A673 (cell line): ENCODE data around the gene SSR2. TPM values are rescaled to one million over a fixed set of nuclear protein-coding genes. Genes with fewer than 3 reads are reported as not detected.
A peak's percentile ranks its signal among the peaks of the same experiment; 100 is the strongest.
"Not testable (repeated sequence)": the region's sequence is repeated elsewhere in the genome, so short reads cannot be mapped to it uniquely, and the experiment has no call there.

Experiments
- BruUV-seq: library from RNA; stranded (reverse); fragments of 400-500 nt; replicated peaks from 2 replicates; lab custom pipeline; 2021; lab: Mats Ljungman, UMichigan
- CTCF ChIA-PET: fragments of 300-600 bp; sonication (Branson Sonifier 250); formaldehyde crosslinking; loops from one replicate; lab custom pipeline; 2022; ENCODE audit warnings: antibody characterized with exemption; lab: Charles Lee
- POLR2A ChIA-PET: fragments of 300-600 bp; sonication (Branson Sonifier 250); formaldehyde crosslinking; loops from one replicate; lab custom pipeline; 2022; ENCODE audit warnings: antibody characterized with exemption; ENCODE audit not compliant: low non-redundant PET; lab: Charles Lee
- DNase-seq: peaks from one replicate; pipeline ENCODE4 v3.0.0-alpha.2; 2015; ENCODE audit warnings: low spot score
- H3K27ac ChIP-seq: fragments of 200-600 bp; sonication (generic); 2 replicates; pipeline ENCODE4 v1.5.1; 2016; ENCODE audit warnings: mixed run types, low read depth, mild to moderate bottlenecking, mixed read lengths, antibody characterized with exemption, low read length; ENCODE audit not compliant: poor library complexity, severe bottlenecking
- H3K27me3 ChIP-seq: fragments of 200-600 bp; sonication (generic); replicated peaks from 2 replicates; pipeline ENCODE4 v1.6.1; 2017; ENCODE audit warnings: mixed run types, low read depth, mild to moderate bottlenecking, mixed read lengths, antibody characterized with exemption, low read length; ENCODE audit not compliant: insufficient read depth, poor library complexity
- H3K36me3 ChIP-seq: fragments of 200-600 bp; sonication (generic); 2 replicates; pipeline ENCODE4 v1.6.1; 2016; ENCODE audit warnings: mixed run types, mild to moderate bottlenecking, mixed read lengths, antibody characterized with exemption, low read length; ENCODE audit not compliant: insufficient read depth, poor library complexity, severe bottlenecking
- H3K4me1 ChIP-seq: fragments of 200-600 bp; sonication (generic); 2 replicates; pipeline ENCODE4 v1.6.1; 2017; ENCODE audit warnings: mixed run types, mild to moderate bottlenecking, mixed read lengths, antibody characterized with exemption, low read length; ENCODE audit not compliant: insufficient read depth, poor library complexity, severe bottlenecking
- H3K4me3 ChIP-seq: fragments of 200-600 bp; sonication (generic); 2 replicates; pipeline ENCODE4 v1.5.1; 2016; ENCODE audit warnings: low read depth, mixed run types, mild to moderate bottlenecking, mixed read lengths, low read length; ENCODE audit not compliant: poor library complexity, severe bottlenecking
- H3K9me3 ChIP-seq: fragments of 200-600 bp; sonication (generic); 2 replicates; pipeline ENCODE4 v1.6.1; 2016; ENCODE audit warnings: mixed run types, low read depth, mild to moderate bottlenecking, mixed read lengths, antibody characterized with exemption, low read length; ENCODE audit not compliant: poor library complexity, severe bottlenecking
- CTCF ChIP-seq: fragments of 300-800, 200-600 bp; sonication (generic); conservative IDR thresholded peaks from 2 replicates; pipeline ENCODE4 v1.5.1; 2017; ENCODE audit warnings: low read depth, mild to moderate bottlenecking, antibody characterized with exemption, low read length, moderate library complexity, mixed read lengths
- EZH2 ChIP-seq: fragments of 200-600 bp; sonication (generic); IDR thresholded peaks from 2 replicates; pipeline ENCODE4 v1.6.1; 2017; ENCODE audit warnings: borderline replicate concordance, low read depth, mild to moderate bottlenecking, mixed read lengths, antibody characterized with exemption, low read length; ENCODE audit not compliant: poor library complexity, severe bottlenecking
- intact Hi-C: fragments of 100-400 bp; cut with micrococcal nuclease; formaldehyde crosslinking; loops from one replicate; pipeline ENCODE4 v1.10.0; 2022; ENCODE audit not compliant: unreplicated experiment
- total RNA-seq: library from RNA; stranded (reverse); gene quantifications from 2 replicates; pipeline ENCODE4 v1.2.3, GENCODE V29; 2021

SSR2 gene
- total RNA-seq, 1 experiment from 2014 or later, result 233 TPM

GRCh38 chr1:155993595-155993994 lies 27.2 kb downstream of the SSR2 start:
- ChIA-PET POLR2A (no interaction called here), CTCF (no interaction called here)
- no peak overlapping the region for H3K4me3 ChIP-seq
- BruUV-seq, result no TSS peak
- H3K4me1 ChIP-seq, result no peaks in the 10 kb centered on the region
- no peak overlapping the region for H3K27ac ChIP-seq
- H3K9me3 ChIP-seq, result no peaks in the 10 kb centered on the region
- no peak for DNase-seq
- H3K36me3 ChIP-seq, result no peaks in the 10 kb centered on the region
- H3K27me3 ChIP-seq, result no peaks in the 10 kb centered on the region
- intact Hi-C loops, result no loop called here
- TF ChIP-seq CTCF (no peak), EZH2 (no peak)

- DNase-seq, result no peak
- no peaks in the 10 kb centered on the region for H3K4me1 ChIP-seq
- TF ChIP-seq CTCF, result no peak
- ChIA-PET POLR2A (no interaction called here), CTCF (interaction anchor here (0.6 to 1.7 kb wide), 10 partner anchors 10 to 63 kb away, joined by 3 to 9 read pairs (median 3); partner anchors contain the start of genes ARHGEF2 and UBQLN4)
- BruUV-seq, result no TSS peak
- no peaks in the 10 kb centered on the region for H3K27me3 ChIP-seq
- no peaks in the 10 kb centered on the region for H3K36me3 ChIP-seq
- intact Hi-C loops, result no loop called here
- H3K27ac ChIP-seq, result no peak overlapping the region
- H3K9me3 ChIP-seq, result no peaks in the 10 kb centered on the region
- no peak overlapping the region for H3K4me3 ChIP-seq
Observed at GRCh38 chr1:155990005-155990739, 30.6 kb downstream of the SSR2 start.

- POLR2A ChIA-PET, result no interaction called here
- peak; percentile 82 for DNase-seq
- Histone ChIP-seq H3K36me3 (no peaks in the 10 kb centered on the region), H3K4me3 (no peak overlapping the region), H3K27me3 (no peaks in the 10 kb centered on the region), H3K27ac (no peak overlapping the region), H3K4me1 (peaks cover under 1% of the 10 kb centered on the region), H3K9me3 (no peaks in the 10 kb centered on the region)
- no peak for TF ChIP-seq EZH2
- TF ChIP-seq CTCF, result peak; percentile 97
- intact Hi-C loops, result loop anchor here (1.0 kb wide), 1 partner anchor 51 kb away; no protein-coding TSS in a partner anchor
- CTCF ChIA-PET, result interaction anchor here (0.6 to 1.7 kb wide), 10 partner anchors 10 to 64 kb away, joined by 3 to 9 read pairs (median 3); partner anchors contain the start of genes ARHGEF2 and UBQLN4
- BruUV-seq, result no TSS peak
Observed at GRCh38 chr1:155989242-155990004, 31.3 kb downstream of the SSR2 start.

- BruUV-seq, POLR2A ChIA-PET, H3K36me3 ChIP-seq, H3K9me3 ChIP-seq, CTCF ChIA-PET, intact Hi-C loops, H3K27me3 ChIP-seq, DNase-seq, H3K4me3 ChIP-seq: not testable (repeated sequence)
- Histone ChIP-seq H3K4me1 (peaks cover 44% of the 10 kb centered on the region), H3K27ac (peak overlapping the region; percentile 95)
Observed at GRCh38 chr1:155984903-155985645, 35.7 kb downstream of the SSR2 start.
